SU-DHL-6 (cell line): ENCODE data around the gene TNXB.

Experiments
- H2AFZ ChIP-seq: fragments of 200-600 bp; sonication (generic); 2 replicates; pipeline ENCODE4 v1.6.1; 2014; ENCODE audit warnings: low read depth, mild to moderate bottlenecking, moderate library complexity, mixed read lengths, antibody characterized with exemption, low read length; ENCODE audit not compliant: severe bottlenecking
- H3F3A ChIP-seq: fragments of 200-600 bp; shearing (Covaris generic); 2 replicates; pipeline ENCODE4 v1.6.0; 2016; ENCODE audit warnings: antibody characterized with exemption, mild to moderate bottlenecking; ENCODE audit not compliant: insufficient read depth
- H3K27ac ChIP-seq: fragments of 200-600 bp; sonication (generic); 2 replicates; pipeline ENCODE4 v1.5.1; 2016; ENCODE audit warnings: low read depth, mild to moderate bottlenecking, low read length, moderate library complexity, mixed read lengths
- H3K27me3 ChIP-seq: fragments of 200-600 bp; sonication (generic), shearing (Covaris generic); 2 replicates; pipeline ENCODE4 v1.6.0; 2014; ENCODE audit warnings: mild to moderate bottlenecking, low read length
- H3K36me3 ChIP-seq: fragments of 200-600 bp; sonication (generic); 2 replicates; pipeline ENCODE4 v1.6.1; 2014; ENCODE audit warnings: mild to moderate bottlenecking, low read length, mixed read lengths
- H3K4me2 ChIP-seq: fragments of 300-600, 200-600 bp; shearing (Covaris generic), sonication (generic); 2 replicates; pipeline ENCODE4 v1.6.0; 2014; ENCODE audit warnings: low read length, low read depth, mild to moderate bottlenecking; ENCODE audit not compliant: poor library complexity, severe bottlenecking
- H3K4me3 ChIP-seq: fragments of 200-600 bp; sonication (generic); 2 replicates; pipeline ENCODE4 v1.5.1; 2014; ENCODE audit warnings: antibody characterized with exemption, low read length, mild to moderate bottlenecking, mixed read lengths; ENCODE audit not compliant: insufficient read depth, poor library complexity, severe bottlenecking
- H3K79me2 ChIP-seq: fragments of 200-600 bp; sonication (generic); 2 replicates; pipeline ENCODE4 v1.6.1; 2014; ENCODE audit warnings: mild to moderate bottlenecking, low read length, moderate library complexity; ENCODE audit not compliant: insufficient read depth
- H3K9ac ChIP-seq: fragments of 200-600 bp; sonication (generic); 2 replicates; pipeline ENCODE4 v1.7.0; 2014; ENCODE audit warnings: mild to moderate bottlenecking, low read length
- H3K9me2 ChIP-seq: fragments of 200-600 bp; sonication (generic); replicated peaks from 2 replicates; pipeline ENCODE4 v1.6.1; 2014; ENCODE audit warnings: low read length; ENCODE audit not compliant: insufficient read depth
- H3K9me3 ChIP-seq: fragments of 200-600 bp; sonication (generic); 2 replicates; pipeline ENCODE4 v1.6.1; 2014; ENCODE audit warnings: low read length, mixed read lengths; ENCODE audit not compliant: insufficient read depth
- H4K20me1 ChIP-seq: fragments of 200-600 bp; sonication (generic); 2 replicates; pipeline ENCODE4 v1.6.1; 2014; ENCODE audit warnings: low read depth, mild to moderate bottlenecking, antibody characterized with exemption, low read length, moderate library complexity, mixed read lengths
- CTCF ChIP-seq: fragments of 200-600 bp; sonication (generic); IDR thresholded peaks from one replicate; pipeline ENCODE4 v1.5.1; 2017; ENCODE audit warnings: antibody characterized with exemption, mild to moderate bottlenecking, low read length, moderate library complexity; ENCODE audit not compliant: insufficient read depth, poor library complexity, severe bottlenecking
- EZH2phosphoT487 ChIP-seq: fragments of 200-600 bp; sonication (generic), shearing (Covaris generic); conservative IDR thresholded peaks from 2 replicates; pipeline ENCODE4 v1.6.1; 2018; ENCODE audit warnings: mild to moderate bottlenecking, antibody characterized with exemption, low read length, moderate library complexity, mixed read lengths

The TNXB gene

GRCh38 chr6:32084780-32085179 lies 24.4 kb downstream of the TNXB start:
- no peak overlapping the region for H2AFZ ChIP-seq
- H3K79me2 ChIP-seq, result no peaks in the 10 kb centered on the region
- H3K36me3 ChIP-seq, result no peaks in the 10 kb centered on the region
- H3F3A ChIP-seq, result no peaks in the 10 kb centered on the region
- H3K4me2 ChIP-seq, result no peak overlapping the region
- H3K27me3 ChIP-seq, result no peaks in the 10 kb centered on the region
- H3K9ac ChIP-seq, result no peak overlapping the region
- no peaks in the 10 kb centered on the region for H3K9me2 ChIP-seq
- H4K20me1 ChIP-seq, result no peaks in the 10 kb centered on the region
- no peaks in the 10 kb centered on the region for H3K9me3 ChIP-seq
- TF ChIP-seq EZH2phosphoT487 (no peak), CTCF (no peak)
- H3K4me3 ChIP-seq, result no peak overlapping the region
- H3K27ac ChIP-seq, result no peak overlapping the region

GRCh38 chr6:32083812-32084768 lies 25.0 kb downstream of the TNXB start:
- no peaks in the 10 kb centered on the region for H3K9me2 ChIP-seq
- no peaks in the 10 kb centered on the region for H4K20me1 ChIP-seq

GRCh38 chr6:32082935-32083334 lies 26.2 kb downstream of the TNXB start:
- H3K9me3 ChIP-seq, result no peaks in the 10 kb centered on the region
- no peak overlapping the region for H3K27ac ChIP-seq
- no peak overlapping the region for H3K4me3 ChIP-seq
- no peaks in the 10 kb centered on the region for H4K20me1 ChIP-seq
- H3K9ac ChIP-seq, result no peak overlapping the region
- TF ChIP-seq CTCF, result no peak
- no peak for TF ChIP-seq EZH2phosphoT487
- H3K36me3 ChIP-seq, result no peaks in the 10 kb centered on the region
- no peak overlapping the region for H2AFZ ChIP-seq
- no peaks in the 10 kb centered on the region for H3F3A ChIP-seq
- H3K4me2 ChIP-seq, result no peak overlapping the region
- H3K79me2 ChIP-seq, result no peaks in the 10 kb centered on the region
- no peaks in the 10 kb centered on the region for H3K27me3 ChIP-seq
- no peaks in the 10 kb centered on the region for H3K9me2 ChIP-seq

More at GRCh38 chr6:32083812-32084768, 25.0 kb downstream of the TNXB start:
- Histone ChIP-seq H3K27me3 (no peaks in the 10 kb centered on the region), H3K9me3 (no peaks in the 10 kb centered on the region), H3K4me3 (no peak overlapping the region), H3F3A (no peaks in the 10 kb centered on the region), H3K36me3 (no peaks in the 10 kb centered on the region), H3K4me2 (no peak overlapping the region), H3K79me2 (no peaks in the 10 kb centered on the region), H3K27ac (no peak overlapping the region), H2AFZ (no peak overlapping the region), H3K9ac (no peak overlapping the region)
- TF ChIP-seq CTCF (no peak), EZH2phosphoT487 (no peak)
